Right kidney (tissue), 1 donor: ENCODE measurements around the gene KAZN.

ENCODE experiments used
- DNase-seq: peaks from one replicate; pipeline ENCODE4 v3.0.0-alpha.2; 2016

The KAZN gene

DNA sequence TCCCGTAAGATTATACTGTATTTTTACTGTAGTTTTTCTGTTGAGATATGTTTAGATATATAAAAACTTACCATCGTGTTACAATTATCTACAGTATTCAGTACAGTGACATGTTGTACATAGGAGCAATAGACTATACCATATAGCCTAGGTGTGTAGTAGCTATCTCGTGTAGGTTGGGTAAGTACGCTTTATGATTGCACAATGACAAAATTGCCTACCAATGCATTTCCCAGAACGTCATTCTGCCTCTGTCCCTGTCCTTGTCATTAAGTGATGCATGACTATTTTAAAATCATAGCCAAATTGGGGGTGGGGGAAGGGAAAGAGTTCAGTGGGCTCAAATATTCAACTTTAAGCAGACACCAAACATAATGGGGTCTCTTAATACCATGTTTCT, 321.3 kb downstream of the KAZN start:
- no peak for DNase-seq

DNA sequence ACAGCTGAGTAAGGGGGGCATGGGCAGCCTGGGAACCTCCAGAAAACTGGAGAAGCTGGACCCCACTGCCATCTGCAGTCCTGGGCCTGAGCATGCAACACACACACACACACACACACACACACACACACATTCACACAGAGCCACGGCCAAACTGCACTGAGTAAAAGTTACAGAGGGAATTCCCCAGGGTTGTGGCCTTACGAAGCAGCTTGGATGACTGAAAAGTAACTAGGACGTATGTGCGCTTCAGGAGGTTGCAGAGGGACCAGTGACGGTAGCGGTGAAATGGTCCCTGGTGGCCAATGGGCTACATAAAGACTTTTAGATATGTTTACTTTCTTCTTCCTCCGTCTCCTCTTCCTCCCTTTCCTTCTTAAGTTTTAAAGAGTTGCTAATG, 322.6 kb downstream of the KAZN start:
- no peak for DNase-seq

DNA sequence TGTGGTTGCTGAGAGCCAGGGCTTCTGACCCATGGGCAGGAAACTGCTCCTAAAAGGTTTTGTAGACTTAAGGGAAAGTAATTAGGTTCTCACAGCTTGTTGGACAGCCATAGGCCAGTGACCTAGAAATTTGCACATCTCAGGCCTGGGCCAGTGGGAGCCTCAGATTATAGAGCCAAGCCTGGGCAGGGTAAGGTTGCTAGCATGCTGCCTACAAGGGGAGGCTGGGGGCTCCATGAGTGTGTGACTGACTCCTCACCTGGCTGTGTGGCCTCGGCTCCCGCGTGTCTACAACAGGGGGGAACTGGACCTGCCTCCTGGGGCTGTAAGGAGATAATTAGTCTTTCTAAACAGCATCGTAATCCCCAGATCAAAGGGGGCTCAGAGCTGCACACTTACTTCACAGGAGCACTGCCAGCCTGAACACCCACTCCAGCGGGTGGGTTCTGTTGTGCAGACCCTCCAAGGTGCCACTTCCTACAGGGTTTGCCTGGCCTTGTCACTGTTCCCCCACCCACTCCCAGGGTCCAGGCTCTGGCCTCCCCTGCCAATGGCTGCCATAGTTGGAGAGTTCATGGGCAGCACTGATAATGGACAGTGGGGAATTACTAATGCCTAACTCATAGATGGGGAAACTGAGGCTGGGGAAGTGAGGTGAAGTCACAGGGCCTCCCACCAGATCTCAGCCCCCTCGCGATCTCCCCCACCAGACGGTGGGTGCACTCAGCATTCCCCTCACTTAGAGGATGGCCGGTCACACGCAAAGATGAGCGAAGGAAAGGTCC, 324.6 kb downstream of the KAZN start:
- no peak for DNase-seq

DNA sequence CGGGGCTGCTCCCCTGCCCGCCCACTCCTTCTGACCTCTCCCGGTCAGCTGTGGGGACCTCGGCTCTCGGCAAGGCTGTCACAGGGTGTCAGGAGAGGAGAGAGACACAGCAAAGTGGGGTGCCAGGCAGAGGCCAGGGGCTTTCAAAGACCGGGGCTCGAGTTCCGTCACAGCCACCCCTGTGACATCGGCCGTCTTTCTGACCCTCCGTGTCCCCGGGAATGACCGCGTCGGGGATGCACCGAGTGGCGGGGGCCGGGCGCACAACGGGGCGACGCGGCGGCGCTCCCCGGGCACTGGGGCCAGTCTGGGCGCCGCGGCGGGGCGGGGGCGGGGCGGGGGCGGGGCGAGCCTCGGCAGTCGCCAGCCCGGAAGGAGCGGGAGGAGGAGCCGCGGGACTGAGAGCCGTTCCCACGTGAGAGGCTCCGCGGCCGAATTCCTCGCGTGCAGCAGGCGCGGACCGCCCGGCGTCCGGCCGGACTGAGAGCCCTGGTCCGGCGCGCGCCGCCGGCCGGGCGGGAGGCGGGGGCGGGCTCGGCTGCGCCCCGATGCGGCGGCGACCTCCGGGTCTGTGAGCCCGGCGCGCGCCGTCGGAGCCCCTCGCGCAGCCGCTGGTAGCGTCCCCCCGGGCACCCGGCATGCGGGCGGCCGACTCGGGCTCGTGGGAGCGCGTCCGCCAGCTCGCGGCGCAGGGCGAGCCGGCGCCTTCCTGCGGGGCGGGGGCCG, 325.4 kb downstream of the KAZN start:
- peak; percentile 66 for DNase-seq

DNA sequence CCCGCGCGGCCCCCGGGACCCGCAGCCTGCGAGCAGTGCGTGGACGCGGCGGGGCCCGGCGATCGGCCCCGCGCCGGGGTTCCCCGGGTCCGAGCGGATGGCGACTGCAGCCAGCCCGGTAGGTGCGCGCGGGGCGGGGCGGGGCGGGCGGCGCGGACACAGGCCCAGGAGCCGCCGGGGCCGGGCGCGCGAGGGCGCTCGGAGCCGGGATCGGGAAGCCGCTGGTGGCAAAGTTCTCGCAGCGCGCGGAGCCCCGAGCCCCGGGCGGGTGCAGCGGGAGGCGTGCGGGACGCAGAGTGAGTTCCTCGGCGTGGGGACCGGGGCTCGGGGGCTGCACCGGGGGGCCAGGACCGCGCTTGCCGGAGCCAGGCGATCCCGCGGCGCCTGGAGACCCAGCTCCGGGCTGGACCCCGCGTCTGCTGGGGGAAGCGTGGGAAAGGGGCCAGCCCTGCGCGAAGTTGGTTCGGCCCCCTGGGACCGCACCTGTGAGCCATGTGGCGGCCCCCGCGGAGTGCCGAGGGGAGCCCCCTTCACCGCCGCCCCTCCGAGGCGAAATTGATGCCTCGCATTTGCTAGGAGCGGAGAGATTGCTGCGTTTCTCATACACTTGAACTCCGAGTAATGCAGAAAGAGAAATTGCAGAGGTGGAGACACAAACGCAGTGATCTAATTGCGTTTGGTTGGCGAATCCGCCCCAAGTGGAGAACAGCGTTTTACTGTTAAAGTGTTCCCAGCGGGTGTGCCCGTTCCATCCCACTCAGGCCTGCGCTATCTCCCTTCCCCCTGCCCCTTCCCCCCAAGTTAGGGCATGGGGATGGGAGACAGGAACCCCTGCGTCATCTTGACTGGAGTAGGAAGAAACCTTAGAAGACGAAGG, 326.2 kb downstream of the KAZN start:
- peak; percentile 77 for DNase-seq

- no peak for DNase-seq
Observed at GRCh38 chr1:14925336-14926136, 327.1 kb downstream of the KAZN start.

DNA sequence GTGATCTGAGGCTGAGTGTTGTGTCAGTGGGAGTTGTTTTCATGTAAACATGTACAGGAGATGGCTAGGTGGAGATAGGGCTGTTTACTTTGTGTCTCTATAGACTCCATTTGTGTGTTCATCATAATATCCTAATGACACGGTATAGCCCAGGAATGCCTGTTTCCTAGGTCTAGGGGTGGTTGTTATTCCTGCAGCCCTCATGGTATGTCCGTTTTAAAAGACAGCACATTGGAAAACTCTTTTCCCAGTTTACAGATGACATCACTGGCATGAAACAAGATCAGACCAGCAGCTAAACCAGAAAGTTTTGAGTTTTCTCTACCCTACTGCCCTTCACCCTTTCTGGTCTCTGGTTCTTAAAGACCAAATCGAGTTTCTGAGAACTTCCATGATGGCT, 327.7 kb downstream of the KAZN start:
- no peak for DNase-seq

- DNase-seq: no peak
Observed at GRCh38 chr1:14926818-14927575, 328.5 kb downstream of the KAZN start.

- DNase-seq: no peak
Observed at GRCh38 chr1:14928412-14928811, 329.9 kb downstream of the KAZN start.

GRCh38 chr1:14928886-14929546, 330.5 kb downstream of the KAZN start:
- no peak for DNase-seq

DNA sequence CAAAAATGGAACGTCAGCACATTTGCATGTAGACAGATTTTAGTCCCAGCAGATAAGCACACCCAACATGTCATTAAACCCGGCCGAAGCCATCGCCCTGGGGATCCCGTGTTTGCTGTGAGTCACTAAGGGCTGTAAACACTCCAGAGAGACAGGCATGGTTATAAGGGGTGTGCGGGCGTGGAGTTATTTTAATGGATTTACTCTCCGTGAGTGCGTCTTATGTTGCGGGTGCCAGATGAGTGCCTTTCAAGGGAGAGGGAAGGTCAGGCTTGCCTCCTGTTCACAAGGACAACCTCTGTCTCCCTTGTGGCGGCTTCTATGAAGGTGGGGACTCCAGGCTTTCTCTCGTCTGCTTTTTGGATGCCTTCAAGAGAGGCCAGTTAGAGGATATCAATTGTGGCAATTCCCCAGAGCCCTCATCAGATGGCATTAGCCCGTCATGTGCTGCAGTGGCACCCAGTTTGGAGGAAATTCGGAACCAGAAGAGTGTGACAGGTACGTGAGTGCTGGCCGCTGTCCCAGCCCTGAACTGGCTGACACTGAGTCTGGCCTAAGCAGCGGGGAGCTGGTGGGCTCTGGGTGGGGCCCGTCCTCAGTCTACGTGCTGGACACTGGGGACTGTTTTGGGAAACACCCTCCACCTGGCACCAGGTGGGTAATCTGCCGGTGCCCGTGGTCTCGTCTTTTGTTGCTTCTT, 331.2 kb downstream of the KAZN start:
- peak; percentile 39 for DNase-seq

DNA sequence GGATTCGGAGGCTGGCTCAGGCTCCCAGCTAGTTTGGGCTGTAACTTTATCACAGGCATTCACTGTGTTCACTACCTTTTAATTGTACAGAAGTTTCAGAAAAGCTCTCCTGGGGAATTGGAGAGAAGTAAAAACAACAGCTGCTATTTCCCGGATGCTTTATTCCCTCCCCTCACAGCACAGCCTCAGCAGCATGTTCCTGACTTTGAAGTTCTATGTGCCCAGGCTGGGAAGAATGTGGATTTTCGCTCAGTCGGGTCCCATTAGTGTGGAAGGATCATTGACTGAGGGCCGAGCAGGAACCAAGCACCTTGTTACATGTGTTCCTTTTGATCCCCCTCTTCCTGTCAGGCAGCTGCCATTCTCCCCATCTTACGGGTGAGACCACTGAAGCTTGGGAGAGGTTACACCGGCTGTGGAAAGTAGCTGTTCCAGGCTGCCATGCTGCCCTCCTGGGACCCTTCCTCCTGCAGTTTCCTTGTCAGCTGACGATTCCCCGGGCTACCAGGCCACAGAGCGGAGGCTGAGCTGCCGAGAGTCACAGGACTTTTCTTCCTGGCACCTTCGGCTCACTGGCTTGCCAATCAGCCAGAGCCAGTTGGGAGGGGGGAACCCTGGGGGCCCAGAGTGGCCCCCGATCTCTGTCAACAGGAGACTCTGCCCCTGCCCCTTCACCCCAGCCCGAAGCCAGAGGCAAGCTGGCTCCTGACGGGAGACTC, 331.9 kb downstream of the KAZN start:
- DNase-seq: no peak

- no peak for DNase-seq
Observed at GRCh38 chr1:14932034-14932638, 333.7 kb downstream of the KAZN start.

DNA sequence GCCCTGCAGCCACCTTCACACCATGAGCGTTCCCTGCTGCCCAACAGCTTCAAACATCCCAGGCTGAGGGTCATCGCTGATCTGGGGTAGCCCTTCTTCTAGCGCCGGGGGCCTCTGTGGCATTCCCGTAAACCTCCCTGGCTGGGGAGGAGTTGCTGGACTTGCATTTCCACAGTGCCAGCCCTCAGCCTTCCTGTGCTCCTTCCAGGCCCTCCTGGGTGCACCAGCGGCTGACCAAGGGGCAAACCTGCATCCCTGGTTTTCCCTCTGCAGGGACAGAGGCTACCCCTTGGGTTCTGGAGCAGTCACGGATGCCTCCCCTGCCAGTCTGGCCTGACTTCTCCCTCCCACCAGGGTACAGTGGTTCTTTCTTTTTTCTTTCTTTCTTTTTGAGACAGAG, 336.4 kb downstream of the KAZN start:
- no peak for DNase-seq

- no peak for DNase-seq
Observed at GRCh38 chr1:14936815-14937214, 338.3 kb downstream of the KAZN start.

- DNase-seq: no peak
Observed at GRCh38 chr1:14937288-14937949, 338.9 kb downstream of the KAZN start.

DNA sequence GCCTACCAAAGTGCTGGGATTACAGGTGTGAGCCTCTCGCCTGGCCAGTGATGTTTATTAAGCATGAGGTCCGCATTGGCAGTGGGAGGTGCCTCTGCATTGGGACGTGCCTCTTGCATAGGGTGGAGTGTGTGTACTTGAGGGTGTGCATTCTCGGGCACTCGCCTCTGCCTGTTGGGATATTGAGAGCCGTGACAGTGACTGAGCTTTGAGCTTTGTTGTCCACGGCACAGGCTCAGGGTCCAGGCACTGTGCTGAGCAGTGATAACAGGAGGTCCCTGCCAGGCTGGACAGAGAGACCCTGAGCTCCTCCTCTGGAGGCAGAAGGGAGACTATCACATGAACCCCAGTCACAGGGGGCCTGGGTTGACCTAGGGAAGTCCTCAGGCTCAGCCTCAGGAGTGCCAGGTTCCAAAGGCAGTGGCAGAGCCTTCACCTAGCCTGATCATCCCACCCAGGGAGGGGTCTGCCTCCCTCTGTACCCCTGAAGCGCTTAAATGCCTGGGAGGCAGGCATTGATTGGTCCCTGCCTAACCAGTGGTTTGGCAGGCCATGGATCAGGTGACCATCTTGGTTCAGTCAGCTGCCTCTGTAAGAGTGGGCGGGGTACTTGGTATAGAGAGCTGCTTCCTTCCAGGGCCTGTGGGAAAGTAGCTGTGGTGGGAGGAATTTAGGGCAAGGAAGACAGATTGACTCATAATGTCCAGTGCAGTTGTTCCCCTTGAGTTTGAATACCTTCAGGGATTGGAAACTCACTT, 341.2 kb downstream of the KAZN start:
- no peak for DNase-seq
